Muscle layer of duodenum (tissue), 2 donors: ENCODE results near the gene GLCE.

Source experiments
- H3K27ac ChIP-seq: one replicate; pipeline ENCODE4 v1.7.0; 2013; ENCODE audit warnings: mild to moderate bottlenecking, low read length
- H3K27me3 ChIP-seq: one replicate; pipeline ENCODE4 v1.7.0; 2013; ENCODE audit warnings: low read depth, mild to moderate bottlenecking, control low read depth, low read length
- H3K36me3 ChIP-seq, 2 donors: one replicate each; pipeline ENCODE4 v1.7.0; 2013; ENCODE audit warnings: low read length in 2 of 2, control low read depth in 1 of 2, mild to moderate bottlenecking in 1 of 2; ENCODE audit not compliant: insufficient read depth in 2 of 2, control insufficient read depth in 1 of 2
- H3K4me1 ChIP-seq, 2 donors: one replicate each; pipeline ENCODE4 v1.7.0; 2013; ENCODE audit warnings: low read length in 2 of 2, mild to moderate bottlenecking in 2 of 2, control low read depth in 1 of 2, moderate library complexity in 1 of 2; ENCODE audit not compliant: insufficient read depth in 2 of 2, control insufficient read depth in 1 of 2
- H3K4me3 ChIP-seq, 2 donors: one replicate each; pipeline ENCODE4 v1.7.0; 2013; ENCODE audit warnings: low read length in 2 of 2, low read depth in 1 of 2, mild to moderate bottlenecking in 1 of 2
- H3K9me3 ChIP-seq, 2 donors: one replicate each; pipeline ENCODE4 v1.7.0; 2013; ENCODE audit warnings: low read length in 2 of 2, control low read depth in 1 of 2, mild to moderate bottlenecking in 1 of 2; ENCODE audit not compliant: control insufficient read depth in 1 of 2
- donor health status: healthy.

Gene GLCE

GRCh38 chr15:69185706-69186105 lies 25.3 kb downstream of the GLCE start:
- no peak overlapping the region for H3K4me3 ChIP-seq
- H3K4me1 ChIP-seq: no peaks in the 10 kb centered on the region
- H3K9me3 ChIP-seq: peaks cover 0 to 5% of the 10 kb centered on the region in 2 donors
- no peak overlapping the region for H3K27ac ChIP-seq
- no peaks in the 10 kb centered on the region for H3K27me3 ChIP-seq
- no peaks in the 10 kb centered on the region for H3K36me3 ChIP-seq

- Histone ChIP-seq H3K4me1 (peaks cover 0 to 19% of the 10 kb centered on the region in 2 donors), H3K4me3 (no peak overlapping the region), H3K36me3 (no peaks in the 10 kb centered on the region), H3K9me3 (peaks cover 0 to 6% of the 10 kb centered on the region in 2 donors), H3K27ac (no peak overlapping the region), H3K27me3 (no peaks in the 10 kb centered on the region)
These were observed 28.7 kb downstream of the GLCE start for GRCh38 chr15:69189157-69189556.

DNA sequence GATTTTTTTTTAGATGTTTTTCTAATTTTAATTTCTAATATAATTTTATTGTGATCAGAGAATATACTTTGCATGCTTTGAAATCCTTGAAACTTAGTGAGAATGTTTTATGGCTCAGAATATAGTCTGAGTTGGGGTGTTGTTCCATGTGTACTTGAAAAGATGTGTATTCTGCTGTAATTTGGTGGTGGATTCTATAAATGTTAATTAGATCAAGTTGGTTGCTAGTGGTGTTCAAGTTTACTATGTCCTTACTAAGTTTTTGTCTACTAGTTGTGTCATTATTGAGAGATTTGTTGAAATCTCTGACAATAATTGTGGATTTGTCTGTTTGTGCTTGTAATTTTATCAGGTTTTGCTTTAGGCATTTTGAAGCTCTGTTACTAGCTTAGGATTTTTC lies 29.7 kb downstream of the GLCE start:
- H3K4me1 ChIP-seq: peaks cover 0 to 29% of the 10 kb centered on the region in 2 donors
- no peaks in the 10 kb centered on the region for H3K36me3 ChIP-seq
- H3K27me3 ChIP-seq: no peaks in the 10 kb centered on the region
- H3K4me3 ChIP-seq: no peak overlapping the region
- H3K9me3 ChIP-seq: peaks cover 0 to 6% of the 10 kb centered on the region in 2 donors
- H3K27ac ChIP-seq: no peak overlapping the region

- Histone ChIP-seq H3K36me3 (no peaks in the 10 kb centered on the region), H3K4me1 (peaks cover 0 to 29% of the 10 kb centered on the region in 2 donors), H3K27me3 (no peaks in the 10 kb centered on the region), H3K9me3 (peaks cover 0 to 6% of the 10 kb centered on the region in 2 donors), H3K27ac (no peak overlapping the region), H3K4me3 (no peak overlapping the region)
These were observed 30.1 kb downstream of the GLCE start for GRCh38 chr15:69190504-69190903.

- H3K9me3 ChIP-seq: peaks cover 0 to 6% of the 10 kb centered on the region in 2 donors
- no peaks in the 10 kb centered on the region for H3K36me3 ChIP-seq
- H3K4me1 ChIP-seq: peaks cover 0 to 29% of the 10 kb centered on the region in 2 donors
- no peak overlapping the region for H3K27ac ChIP-seq
- H3K27me3 ChIP-seq: no peaks in the 10 kb centered on the region
- no peak overlapping the region for H3K4me3 ChIP-seq
These were observed 33.8 kb downstream of the GLCE start for GRCh38 chr15:69194025-69194827.

DNA sequence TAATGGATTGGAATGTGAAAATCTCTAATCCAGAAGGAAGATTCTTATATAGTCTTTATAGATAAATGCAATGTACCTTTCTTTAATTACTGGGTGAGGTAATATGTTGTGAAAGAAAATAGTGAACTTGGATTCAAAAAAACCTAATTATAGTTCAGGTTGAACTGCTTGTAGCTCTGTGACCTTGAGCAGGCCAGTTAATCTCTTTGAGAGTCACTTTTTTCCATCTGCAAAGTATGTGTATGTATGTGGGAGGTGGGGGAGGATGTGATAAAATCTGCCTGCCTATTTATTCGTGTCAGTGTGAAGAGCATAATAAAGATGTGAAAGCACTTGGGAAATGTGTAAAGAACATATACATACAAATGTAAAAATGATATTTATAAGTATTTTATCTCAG lies 34.4 kb downstream of the GLCE start:
- H3K4me3 ChIP-seq: no peak overlapping the region
- no peaks in the 10 kb centered on the region for H3K36me3 ChIP-seq
- no peak overlapping the region for H3K27ac ChIP-seq

DNA sequence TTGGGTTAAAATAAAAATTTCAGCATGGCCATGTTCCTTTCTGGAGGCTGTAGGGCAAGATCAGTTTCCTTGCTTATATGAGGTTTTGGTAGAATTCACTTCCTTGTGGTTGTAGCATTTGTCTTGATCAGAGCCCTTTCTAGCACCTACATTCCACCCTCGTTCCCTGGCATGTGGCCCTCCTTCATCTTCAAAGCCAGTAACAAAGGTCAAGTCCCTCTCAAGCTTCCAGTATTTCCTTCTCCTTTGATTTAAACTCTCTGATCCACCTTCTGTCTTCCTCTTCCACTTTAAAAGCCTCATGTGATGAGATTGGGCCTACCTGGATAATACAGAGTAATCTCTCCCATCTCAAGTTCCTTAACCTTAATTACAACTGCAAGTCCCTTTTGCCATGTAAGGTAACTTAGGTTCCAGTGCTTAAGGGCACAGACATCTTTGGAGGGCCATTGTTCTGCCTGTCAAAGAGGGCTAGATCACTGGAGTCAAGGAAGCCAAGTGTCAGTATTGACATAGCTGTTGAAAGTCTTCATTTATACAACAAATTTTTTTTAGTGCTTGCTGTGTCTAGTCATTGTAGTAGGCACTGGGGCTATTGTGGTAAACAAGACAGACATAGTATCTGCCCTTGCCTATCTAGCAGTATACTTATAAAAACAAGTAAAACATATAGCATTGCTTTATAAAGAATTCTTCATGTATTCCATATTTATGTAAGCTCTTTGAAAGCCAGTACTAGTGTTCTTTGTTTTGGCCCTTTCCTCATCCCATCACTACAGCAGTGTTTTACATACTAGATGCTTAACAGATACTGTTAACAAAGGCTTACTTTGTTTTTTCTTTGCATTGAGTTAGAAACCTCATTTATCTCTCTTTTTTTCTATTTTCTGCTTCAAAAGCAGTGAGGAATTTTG lies 40.7 kb downstream of the GLCE start:
- Histone ChIP-seq H3K9me3 (no peaks in the 10 kb centered on the region), H3K4me1 (no peaks in the 10 kb centered on the region), H3K36me3 (no peaks in the 10 kb centered on the region), H3K4me3 (no peak overlapping the region), H3K27me3 (no peaks in the 10 kb centered on the region), H3K27ac (no peak overlapping the region)

More for the DNA sequence above, 34.4 kb downstream of the GLCE start:
- Histone ChIP-seq H3K9me3 (peaks cover 0 to 6% of the 10 kb centered on the region in 2 donors), H3K27me3 (no peaks in the 10 kb centered on the region), H3K4me1 (peaks cover 0 to 29% of the 10 kb centered on the region in 2 donors)

GRCh38 chr15:69206079-69206478 lies 45.6 kb downstream of the GLCE start:
- Histone ChIP-seq H3K4me3 (no peak overlapping the region), H3K36me3 (no peaks in the 10 kb centered on the region), H3K4me1 (no peaks in the 10 kb centered on the region), H3K27me3 (no peaks in the 10 kb centered on the region), H3K27ac (no peak overlapping the region), H3K9me3 (no peaks in the 10 kb centered on the region)

GRCh38 chr15:69209661-69210060 lies 49.2 kb downstream of the GLCE start:
- no peaks in the 10 kb centered on the region for H3K36me3 ChIP-seq

GRCh38 chr15:69210574-69210973 lies 50.1 kb downstream of the GLCE start:
- H3K36me3 ChIP-seq: no peaks in the 10 kb centered on the region
- no peaks in the 10 kb centered on the region for H3K9me3 ChIP-seq
- H3K4me1 ChIP-seq: no peaks in the 10 kb centered on the region
- no peak overlapping the region for H3K27ac ChIP-seq
- no peak overlapping the region for H3K4me3 ChIP-seq
- H3K27me3 ChIP-seq: no peaks in the 10 kb centered on the region

More at GRCh38 chr15:69209661-69210060, 49.2 kb downstream of the GLCE start:
- Histone ChIP-seq H3K27ac (no peak overlapping the region), H3K9me3 (no peaks in the 10 kb centered on the region), H3K4me1 (no peaks in the 10 kb centered on the region), H3K27me3 (no peaks in the 10 kb centered on the region), H3K4me3 (no peak overlapping the region)

DNA sequence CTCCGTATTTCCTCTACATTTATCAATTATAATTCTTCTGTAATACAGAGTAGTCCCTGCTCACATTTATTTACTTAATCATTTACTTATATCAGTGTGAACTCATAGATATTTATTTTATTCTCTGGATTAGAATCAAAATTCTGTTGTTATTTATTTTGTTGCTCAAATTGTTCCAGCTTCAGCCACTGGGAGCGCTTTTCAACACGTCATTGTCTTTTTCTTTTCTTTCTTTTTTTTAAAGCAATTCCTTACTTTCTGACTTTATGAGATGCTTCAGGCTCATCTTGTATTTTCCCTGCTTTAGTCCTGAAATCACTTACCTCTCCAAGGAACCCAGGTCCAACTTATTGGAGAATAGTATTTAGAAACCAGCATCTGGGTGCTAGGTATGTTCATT lies 53.4 kb downstream of the GLCE start:
- Histone ChIP-seq H3K4me1 (no peaks in the 10 kb centered on the region), H3K27me3 (no peaks in the 10 kb centered on the region), H3K4me3 (no peak overlapping the region), H3K9me3 (no peaks in the 10 kb centered on the region), H3K36me3 (no peaks in the 10 kb centered on the region), H3K27ac (no peak overlapping the region)
